Endodermal cell (in vitro differentiated cells): ENCODE results near the gene FAM9C. TPM values are rescaled to one million over a fixed set of nuclear protein-coding genes. Genes with fewer than 3 reads are reported as not detected.

Source experiments
- DNase-seq: peaks from one replicate; pipeline ENCODE4 v3.0.0-alpha.2; 2017
- H3K27ac ChIP-seq: 2 replicates; pipeline ENCODE4 v1.5.1; 2013; ENCODE audit warnings: mild to moderate bottlenecking, low read depth, low read length, moderate library complexity
- H3K27me3 ChIP-seq: 2 replicates; pipeline ENCODE4 v1.6.1; 2013; ENCODE audit warnings: mild to moderate bottlenecking, low read length, moderate library complexity; ENCODE audit not compliant: insufficient read depth, control insufficient read depth, poor library complexity, severe bottlenecking
- H3K36me3 ChIP-seq: 2 replicates; pipeline ENCODE4 v1.7.0; 2013; ENCODE audit warnings: mild to moderate bottlenecking, low read length, moderate library complexity; ENCODE audit not compliant: control insufficient read depth, insufficient read depth
- H3K4me1 ChIP-seq: one replicate; pipeline ENCODE4 v1.7.0; 2013; ENCODE audit warnings: low read length; ENCODE audit not compliant: control insufficient read depth, insufficient read depth
- H3K4me3 ChIP-seq: 2 replicates; pipeline ENCODE4 v1.5.1; 2013; ENCODE audit warnings: mild to moderate bottlenecking, low read length, moderate library complexity
- H3K9ac ChIP-seq: 2 replicates; pipeline ENCODE4 v1.6.1; 2013; ENCODE audit warnings: mild to moderate bottlenecking, low read length, moderate library complexity; ENCODE audit not compliant: poor library complexity, severe bottlenecking; ENCODE audit errors: extremely low read depth
- H3K9me3 ChIP-seq: 2 replicates; pipeline ENCODE4 v1.6.1; 2013; ENCODE audit warnings: mild to moderate bottlenecking, low read length, moderate library complexity; ENCODE audit not compliant: control insufficient read depth
- H3K27ac Mint-ChIP-seq: 2 replicates; pipeline ENCODE4 v1.8.0; 2020; ENCODE audit warnings: mixed read lengths
- H3K27me3 Mint-ChIP-seq: 2 replicates; pipeline ENCODE4 v1.8.0; 2021; ENCODE audit warnings: mild to moderate bottlenecking, mixed read lengths; ENCODE audit not compliant: insufficient read depth
- H3K36me3 Mint-ChIP-seq: 2 replicates; pipeline ENCODE4 v1.8.0; 2020; ENCODE audit warnings: low read depth, mixed read lengths
- H3K4me1 Mint-ChIP-seq: 2 replicates; pipeline ENCODE4 v1.8.0; 2020; ENCODE audit warnings: mixed read lengths
- H3K4me3 Mint-ChIP-seq: 2 replicates; pipeline ENCODE4 v1.8.0; 2020; ENCODE audit warnings: mild to moderate bottlenecking, moderate library complexity, mixed read lengths
- H3K9me3 Mint-ChIP-seq: 2 replicates; pipeline ENCODE4 v1.8.0; 2020; ENCODE audit warnings: mild to moderate bottlenecking, mixed read lengths
- WGBS, 2 experiments: methylation state at CpG; one replicate each; pipeline versions ENCODE4 v1.1.5 to v1.1.7; 2013; ENCODE audit warnings: missing lambda C conversion rate in 2 of 2, mixed read lengths in 1 of 2; ENCODE audit not compliant: insufficient coverage in 1 of 2, insufficient read length in 1 of 2; 5-methylcytosine and 5-hydroxymethylcytosine counted together
- total RNA-seq, 2 donors: library from RNA; stranded (reverse); fragmentation: NEBNext Ultra II Directional in 1 of 2; extraction: Animal tissue kit (Norgen Biotek cat#: 25700) in 1 of 2; gene quantifications; 2 replicates in 1 of 2; 3 replicates in 1 of 2; pipeline ENCODE4 v1.2.1, GENCODE V29; 2021
- TF ChIP-seq, protein P1 (sequence below): fragments of 200-600 bp; sonication (generic); conservative IDR thresholded peaks from 2 replicates; pipeline ENCODE4 v1.5.0; 2021; ENCODE audit warnings: antibody characterized with exemption, mild to moderate bottlenecking

Gene FAM9C
- total RNA-seq, 2 donors from 2014 or later: not detected

DNA sequence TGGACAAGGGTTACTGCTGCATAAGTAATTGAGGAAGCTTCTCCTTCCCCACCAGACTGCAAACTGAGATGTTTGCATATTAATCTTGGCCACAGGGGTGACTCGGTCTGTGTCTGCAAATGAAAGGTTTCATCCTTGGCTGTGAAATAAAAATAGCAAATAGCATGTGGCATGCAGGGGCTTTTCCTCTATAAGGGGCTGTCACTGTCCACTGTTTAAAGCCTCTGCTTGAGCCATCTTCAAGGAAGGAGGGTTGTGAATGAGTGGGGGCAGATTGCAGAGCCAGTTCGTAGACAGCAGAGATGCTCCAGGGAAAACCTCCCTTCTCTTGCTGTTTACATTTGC is 36.3 kb downstream of the FAM9C start:
- Histone ChIP-seq H3K27ac (no peak overlapping the region), H3K9ac (no peak overlapping the region), H3K4me1 (no peaks in the 10 kb centered on the region), H3K36me3 (no peaks in the 10 kb centered on the region), H3K27me3 (no peaks in the 10 kb centered on the region), H3K9me3 (no peaks in the 10 kb centered on the region), H3K4me3 (no peak overlapping the region)
- DNase-seq: no peak
- peaks cover 51% of the 10 kb centered on the region for H3K9me3 Mint-ChIP-seq
- no peaks in the 10 kb centered on the region for H3K36me3 Mint-ChIP-seq
- H3K4me3 Mint-ChIP-seq: no peak overlapping the region
- H3K27ac Mint-ChIP-seq: no peak overlapping the region
- TF ChIP-seq, protein P1, sequence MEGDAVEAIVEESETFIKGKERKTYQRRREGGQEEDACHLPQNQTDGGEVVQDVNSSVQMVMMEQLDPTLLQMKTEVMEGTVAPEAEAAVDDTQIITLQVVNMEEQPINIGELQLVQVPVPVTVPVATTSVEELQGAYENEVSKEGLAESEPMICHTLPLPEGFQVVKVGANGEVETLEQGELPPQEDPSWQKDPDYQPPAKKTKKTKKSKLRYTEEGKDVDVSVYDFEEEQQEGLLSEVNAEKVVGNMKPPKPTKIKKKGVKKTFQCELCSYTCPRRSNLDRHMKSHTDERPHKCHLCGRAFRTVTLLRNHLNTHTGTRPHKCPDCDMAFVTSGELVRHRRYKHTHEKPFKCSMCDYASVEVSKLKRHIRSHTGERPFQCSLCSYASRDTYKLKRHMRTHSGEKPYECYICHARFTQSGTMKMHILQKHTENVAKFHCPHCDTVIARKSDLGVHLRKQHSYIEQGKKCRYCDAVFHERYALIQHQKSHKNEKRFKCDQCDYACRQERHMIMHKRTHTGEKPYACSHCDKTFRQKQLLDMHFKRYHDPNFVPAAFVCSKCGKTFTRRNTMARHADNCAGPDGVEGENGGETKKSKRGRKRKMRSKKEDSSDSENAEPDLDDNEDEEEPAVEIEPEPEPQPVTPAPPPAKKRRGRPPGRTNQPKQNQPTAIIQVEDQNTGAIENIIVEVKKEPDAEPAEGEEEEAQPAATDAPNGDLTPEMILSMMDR: no peak
- 69% methylated on average over 2 of the region's 2 CpGs; no CpG with 5 or more reads in 1 of the 2 experiments for WGBS, 2 experiments
- peaks cover 10% of the 10 kb centered on the region for H3K4me1 Mint-ChIP-seq
- no peaks in the 10 kb centered on the region for H3K27me3 Mint-ChIP-seq

DNA sequence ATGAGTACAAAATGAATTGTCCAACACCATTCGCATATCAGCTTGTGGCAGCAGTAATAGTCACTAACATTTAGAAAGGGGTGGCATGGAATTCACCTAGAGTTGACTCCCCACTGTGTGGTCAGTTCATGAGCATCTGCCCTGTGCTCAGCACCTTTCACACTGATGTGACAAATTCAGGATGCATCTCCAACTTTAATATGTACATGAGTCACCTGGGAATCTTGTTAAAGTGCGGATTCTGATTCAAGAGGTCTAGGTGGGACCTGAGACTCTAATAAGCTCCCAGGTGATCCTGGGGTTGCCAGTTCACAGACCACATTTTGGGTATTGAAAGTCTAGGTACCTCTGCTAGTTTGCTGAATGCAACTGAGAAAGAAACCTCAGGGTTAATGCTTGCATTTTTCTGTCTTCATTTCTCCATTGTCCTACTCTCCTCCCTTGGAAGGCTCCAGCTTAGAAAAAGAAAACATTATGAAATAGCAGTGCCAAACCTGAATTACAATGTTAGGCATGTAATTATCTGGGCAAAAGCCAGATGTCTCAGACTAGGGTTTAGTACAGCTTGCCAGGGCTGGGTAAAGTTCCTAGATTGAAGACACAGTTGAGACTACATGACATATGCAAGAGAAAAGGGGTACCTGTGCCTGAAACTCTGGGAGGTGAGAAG is 36.8 kb downstream of the FAM9C start:
- WGBS, 2 experiments: 97% methylated on average over 2 of the region's 2 CpGs; no CpG with 5 or more reads in 1 of the 2 experiments
- TF ChIP-seq, protein P1: no peak
- H3K4me1 Mint-ChIP-seq: peaks cover 8% of the 10 kb centered on the region
- H3K9me3 Mint-ChIP-seq: peaks cover 48% of the 10 kb centered on the region
- no peak overlapping the region for H3K27ac ChIP-seq
- H3K27me3 Mint-ChIP-seq: no peaks in the 10 kb centered on the region
- no peak overlapping the region for H3K4me3 Mint-ChIP-seq
- H3K36me3 Mint-ChIP-seq: no peaks in the 10 kb centered on the region
- no peaks in the 10 kb centered on the region for H3K9me3 ChIP-seq
- H3K36me3 ChIP-seq: no peaks in the 10 kb centered on the region
- DNase-seq: no peak
- H3K27me3 ChIP-seq: no peaks in the 10 kb centered on the region
- H3K9ac ChIP-seq: no peak overlapping the region
- H3K4me1 ChIP-seq: no peaks in the 10 kb centered on the region
- H3K27ac Mint-ChIP-seq: no peak overlapping the region
- H3K4me3 ChIP-seq: no peak overlapping the region

GRCh38 chrX:13005661-13006473 is 38.6 kb downstream of the FAM9C start:
- Histone ChIP-seq H3K9ac (no peak overlapping the region), H3K4me3 (no peak overlapping the region), H3K27ac (no peak overlapping the region), H3K4me1 (no peaks in the 10 kb centered on the region), H3K36me3 (no peaks in the 10 kb centered on the region), H3K9me3 (no peaks in the 10 kb centered on the region), H3K27me3 (no peaks in the 10 kb centered on the region)
- no peak overlapping the region for H3K4me3 Mint-ChIP-seq
- no peak for DNase-seq
- TF ChIP-seq, protein P1: no peak
- peaks cover 38% of the 10 kb centered on the region for H3K9me3 Mint-ChIP-seq
- 93% methylated on average over 7 of the region's 9 CpGs; no CpG with 5 or more reads in 1 of the 2 experiments for whole genome bisulfite sequencing, 2 experiments
- H3K27me3 Mint-ChIP-seq: no peaks in the 10 kb centered on the region
- H3K27ac Mint-ChIP-seq: no peak overlapping the region
- H3K36me3 Mint-ChIP-seq: no peaks in the 10 kb centered on the region
- H3K4me1 Mint-ChIP-seq: peaks cover 8% of the 10 kb centered on the region
